Measurements from ENCODE around the gene TEAD4.

Gene TEAD4

DNA sequence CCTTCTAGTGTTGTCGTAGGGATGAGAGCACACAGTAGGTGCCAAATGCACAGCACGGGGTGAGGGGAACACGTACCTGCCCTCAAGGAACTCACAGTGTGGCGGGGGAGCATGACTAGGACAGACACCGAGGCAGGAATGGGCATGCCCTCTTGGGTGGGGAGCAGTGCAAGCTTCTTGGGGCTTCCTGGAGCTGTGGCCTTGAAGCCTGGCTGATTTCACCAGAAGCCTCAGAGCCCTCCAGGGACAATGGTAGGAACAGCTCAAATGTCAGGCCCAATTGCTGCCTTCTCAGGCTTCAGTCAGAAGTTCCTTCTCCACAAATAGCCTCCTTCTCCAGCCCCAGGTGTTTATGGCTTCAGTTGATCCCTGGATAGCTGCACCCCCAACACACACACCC lies 43.4 kb downstream of the TEAD4 start:
- DNase-seq (ENCODE audit: low read depth) = no peak

DNA sequence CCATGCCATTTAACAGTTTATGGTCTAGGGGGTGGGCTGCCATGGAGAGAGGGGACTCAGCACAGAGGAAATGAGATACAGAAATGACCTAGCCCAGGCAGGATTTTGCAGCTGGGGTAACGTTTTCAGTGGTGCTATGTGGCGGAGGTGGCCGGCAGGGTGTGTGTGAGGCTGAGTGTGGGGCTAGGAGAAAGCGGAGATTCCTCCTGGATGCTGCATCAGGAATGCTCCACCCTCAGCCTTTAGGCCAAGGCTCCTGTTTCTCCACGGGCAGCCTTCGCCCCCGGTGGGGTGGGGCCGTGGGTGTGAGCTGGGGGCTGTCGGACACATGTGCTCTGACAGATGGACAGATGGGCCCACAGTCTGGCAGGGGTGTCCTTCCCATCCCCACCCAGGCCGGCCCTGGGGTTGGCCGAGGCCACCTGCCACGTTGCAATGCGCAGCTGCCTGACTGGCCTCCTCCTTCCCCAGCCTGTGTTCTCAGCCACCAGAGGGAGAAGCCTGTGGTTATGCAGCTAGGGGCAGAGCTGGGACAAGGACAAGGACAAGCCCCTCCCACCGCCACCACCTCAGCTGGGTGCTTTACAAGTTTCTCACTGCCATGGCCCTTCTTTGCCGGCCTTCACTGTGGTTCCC lies 44.3 kb downstream of the TEAD4 start:
- DNase-seq (ENCODE audit: low read depth) = no peak

DNA sequence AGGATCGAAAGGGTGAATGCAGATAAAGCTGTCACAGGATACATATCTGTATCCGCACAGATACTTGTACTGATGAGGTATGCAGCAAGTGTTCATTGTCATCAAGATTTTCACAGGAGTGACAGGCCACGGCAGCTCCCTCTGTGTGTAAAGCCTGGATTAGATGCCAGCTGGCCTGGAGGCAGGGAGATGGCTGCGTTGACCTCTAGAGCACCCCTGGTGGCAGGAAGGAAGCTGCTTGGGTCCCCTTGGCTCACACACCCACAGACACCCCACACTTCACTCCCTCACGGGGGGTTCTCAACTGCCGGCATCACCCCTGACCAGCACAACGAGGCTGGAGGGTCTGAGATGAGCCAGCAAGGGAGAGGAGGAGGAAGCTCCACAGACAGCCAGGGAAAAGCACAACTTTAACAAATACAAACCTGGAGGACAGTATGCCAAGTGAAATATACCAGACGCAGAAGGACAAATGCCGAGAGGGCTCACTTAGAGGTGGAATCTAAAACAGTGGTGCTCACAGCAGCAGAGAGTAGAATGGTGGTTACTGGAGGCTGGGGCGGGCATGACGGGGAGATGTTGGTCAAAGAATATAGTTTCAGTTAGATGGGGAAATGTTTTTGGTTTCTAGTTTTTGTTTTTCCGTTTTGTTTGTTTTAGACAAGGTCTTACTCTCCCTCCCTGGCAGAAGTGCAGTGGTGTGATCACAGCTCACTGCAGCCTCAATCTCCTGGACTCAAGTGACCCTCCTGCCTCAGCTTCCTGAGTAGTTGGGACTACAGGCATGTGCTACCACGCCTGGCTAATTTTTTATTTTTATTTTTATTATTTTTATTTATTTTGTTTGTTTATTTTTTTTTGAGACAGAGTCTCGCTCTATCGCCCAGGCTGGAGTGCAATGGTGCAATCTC lies 45.7 kb downstream of the TEAD4 start:
- DNase-seq (ENCODE audit: low read depth) = no peak

DNA sequence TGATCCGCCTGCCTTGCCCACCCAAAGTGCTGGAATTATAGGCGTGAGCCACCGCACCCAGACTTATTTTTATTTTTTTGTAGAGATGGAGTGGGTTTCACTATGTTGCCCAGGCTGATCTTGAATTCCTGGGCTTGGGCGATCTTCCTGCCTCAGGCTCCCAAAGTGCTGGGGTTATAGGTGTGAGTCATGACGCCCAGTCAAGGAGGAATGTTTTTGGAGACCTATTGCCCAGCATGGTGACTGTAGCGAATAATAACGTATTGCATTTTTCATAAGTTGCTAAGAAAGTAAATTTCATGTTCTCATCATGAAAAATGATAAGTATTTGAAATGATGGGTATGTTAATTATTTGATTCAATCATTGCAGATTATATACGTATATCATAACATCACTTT lies 46.5 kb downstream of the TEAD4 start:
- no peak for DNase-seq (ENCODE audit: low read depth)

DNA sequence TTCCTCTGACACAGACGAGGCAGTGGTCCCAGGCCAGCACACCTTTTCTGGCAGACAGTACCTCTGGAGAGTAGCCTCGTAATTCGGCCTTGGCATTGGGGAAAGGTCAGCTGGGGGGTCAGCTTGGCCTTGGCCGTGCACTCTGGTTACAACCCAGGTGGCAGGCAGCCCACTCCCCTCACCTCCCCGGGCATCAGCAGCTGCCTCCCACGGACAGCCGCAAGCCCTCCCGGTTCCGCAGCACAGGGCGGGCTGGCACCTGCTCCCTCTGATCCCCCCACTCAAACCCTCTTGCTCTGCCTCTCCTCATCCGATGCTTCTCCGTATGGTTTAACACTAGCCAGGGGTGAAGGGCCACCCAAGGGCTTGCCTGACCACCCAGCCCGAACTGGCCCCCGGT lies 50.6 kb downstream of the TEAD4 start:
- DNase-seq (ENCODE audit: low read depth) = no peak

GRCh38 chr12:3010214-3010930 lies 51.2 kb downstream of the TEAD4 start:
- no peak for DNase-seq (ENCODE audit: low read depth)

- no peak for DNase-seq (ENCODE audit: low read depth)
These were observed 53.6 kb downstream of the TEAD4 start for GRCh38 chr12:3012786-3013185.

DNA sequence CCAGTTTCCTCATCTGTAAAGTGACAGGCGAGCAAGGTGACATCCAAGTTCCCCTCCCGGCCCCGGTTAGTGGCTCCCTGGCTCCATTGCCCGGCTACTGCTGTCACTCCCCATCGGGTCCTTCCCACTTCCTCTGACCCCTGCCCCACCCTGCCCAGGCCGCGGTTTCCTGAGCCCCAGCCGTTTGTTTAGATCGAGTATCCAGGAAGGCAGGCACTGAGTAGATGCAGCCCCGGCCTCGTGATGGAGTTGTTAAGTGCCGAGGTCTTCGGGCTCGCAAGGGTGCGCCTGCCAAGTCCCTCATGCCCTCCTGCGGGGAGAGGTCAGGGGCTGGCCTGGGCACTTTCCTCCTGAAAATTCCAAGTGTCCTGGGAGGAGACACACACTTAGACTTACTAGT lies 55.4 kb downstream of the TEAD4 start:
- no peak for DNase-seq (ENCODE audit: low read depth)

DNA sequence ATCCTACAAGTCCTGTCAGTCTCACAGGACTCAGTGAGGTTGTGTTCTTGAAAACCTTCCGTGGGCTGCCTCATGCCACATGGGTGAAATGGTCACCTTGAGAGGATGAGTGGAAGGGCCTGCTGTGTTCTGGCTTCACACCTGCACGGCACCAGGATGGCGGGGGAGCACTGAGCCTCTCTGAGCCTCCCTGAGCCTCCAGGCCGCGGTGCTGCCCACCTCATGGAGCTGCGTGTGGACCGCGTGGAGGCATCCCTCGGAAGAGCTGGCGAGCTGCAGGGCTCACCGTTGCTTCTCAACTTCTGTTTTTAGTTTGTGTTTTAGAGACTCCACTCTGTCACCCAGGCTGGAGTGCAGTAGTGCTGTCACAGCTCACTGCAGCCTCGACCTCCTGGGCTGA lies 56.2 kb downstream of the TEAD4 start:
- DNase-seq (ENCODE audit: low read depth) = no peak

GRCh38 chr12:3016191-3016590 lies 57.0 kb downstream of the TEAD4 start:
- no peak for DNase-seq (ENCODE audit: low read depth)

DNA sequence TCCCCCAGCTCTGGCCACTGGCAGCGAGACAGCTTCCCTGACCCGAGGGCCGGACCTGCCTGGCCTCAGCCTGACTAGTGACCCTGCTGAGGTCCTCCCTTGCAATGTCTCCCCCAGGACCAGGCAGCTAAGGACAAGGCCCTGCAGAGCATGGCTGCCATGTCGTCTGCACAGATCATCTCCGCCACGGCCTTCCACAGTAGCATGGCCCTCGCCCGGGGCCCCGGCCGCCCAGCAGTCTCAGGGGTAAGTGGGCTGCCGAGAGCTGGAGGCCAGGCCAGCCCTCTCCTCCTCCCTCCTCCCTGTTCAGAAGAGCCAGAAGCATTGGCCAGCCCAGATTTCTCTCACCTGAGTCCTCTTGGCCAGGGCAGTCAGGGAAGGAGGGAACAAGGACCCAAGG lies 58.1 kb downstream of the TEAD4 start:
- no peak for DNase-seq (ENCODE audit: low read depth)

DNA sequence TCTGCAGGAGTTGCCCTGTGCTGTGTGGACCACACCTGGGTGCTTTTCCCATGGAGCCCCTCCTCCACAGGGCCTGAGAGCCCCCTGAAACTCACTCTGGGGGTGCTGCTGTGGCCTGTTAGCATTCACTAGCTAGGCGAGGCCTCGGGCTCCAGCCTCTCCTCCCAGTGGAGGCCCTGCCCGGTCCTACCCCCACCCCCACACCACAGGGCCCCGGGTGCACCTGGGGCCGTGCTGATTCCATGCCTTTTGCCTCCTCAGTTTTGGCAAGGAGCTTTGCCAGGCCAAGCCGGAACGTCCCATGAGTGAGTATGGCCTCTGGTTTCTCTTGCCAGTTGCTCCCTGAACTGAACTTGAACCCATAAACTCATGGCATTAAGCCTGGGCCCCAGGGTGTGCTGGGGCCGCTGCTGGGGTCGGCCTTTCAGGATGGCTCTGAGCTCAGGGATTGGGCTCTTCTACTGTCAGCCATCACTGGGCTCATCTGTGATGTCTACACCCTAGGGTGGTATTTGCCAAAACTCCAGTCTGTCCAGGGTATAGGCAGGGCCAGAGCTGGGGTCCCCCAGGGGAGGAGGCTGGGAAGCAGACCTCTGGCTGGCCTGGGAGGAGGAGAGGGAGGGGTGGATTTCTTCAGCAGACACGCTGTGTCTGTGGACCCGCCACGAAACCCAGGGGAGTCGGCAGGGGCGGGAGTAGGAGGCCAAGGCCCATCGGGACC lies 59.2 kb downstream of the TEAD4 start:
- no peak for DNase-seq (ENCODE audit: low read depth)

DNA sequence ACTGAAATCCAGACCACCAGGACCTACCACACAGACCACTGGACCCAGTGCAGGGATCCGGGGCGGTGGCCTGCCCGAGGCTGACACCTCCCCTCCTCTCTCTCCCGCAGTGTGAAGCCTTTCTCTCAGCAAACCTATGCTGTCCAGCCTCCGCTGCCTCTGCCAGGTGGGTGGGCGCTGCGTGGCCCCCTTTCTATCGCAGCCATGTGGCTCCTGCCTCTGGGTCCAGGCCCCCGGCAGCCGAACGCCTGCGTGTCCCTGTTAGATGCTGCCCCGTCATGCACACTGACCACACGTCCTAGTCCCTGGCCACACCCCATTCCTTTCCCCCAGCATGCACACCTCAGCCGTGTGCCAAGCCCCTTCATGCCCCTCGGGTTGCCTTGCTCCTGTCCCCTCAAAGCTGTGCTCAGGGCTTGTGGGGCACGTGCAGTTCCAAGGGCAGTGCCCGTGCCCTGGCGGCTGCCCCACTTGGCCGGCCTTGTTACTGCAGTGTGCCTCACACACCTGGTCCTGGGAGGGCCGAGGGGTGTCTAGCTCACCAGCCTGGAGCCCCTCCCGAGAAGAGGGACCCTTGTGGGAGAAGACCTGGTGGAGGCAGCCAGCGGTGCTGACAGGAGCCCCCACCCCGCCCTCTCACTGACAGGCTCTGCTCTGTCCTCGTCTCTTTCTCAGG lies 59.9 kb downstream of the TEAD4 start:
- no peak for DNase-seq (ENCODE audit: low read depth)

GRCh38 chr12:3020399-3020798 lies 61.2 kb downstream of the TEAD4 start:
- DNase-seq (ENCODE audit: low read depth) = no peak

GRCh38 chr12:3020850-3021435 lies 61.7 kb downstream of the TEAD4 start:
- DNase-seq (ENCODE audit: low read depth) = no peak

DNA sequence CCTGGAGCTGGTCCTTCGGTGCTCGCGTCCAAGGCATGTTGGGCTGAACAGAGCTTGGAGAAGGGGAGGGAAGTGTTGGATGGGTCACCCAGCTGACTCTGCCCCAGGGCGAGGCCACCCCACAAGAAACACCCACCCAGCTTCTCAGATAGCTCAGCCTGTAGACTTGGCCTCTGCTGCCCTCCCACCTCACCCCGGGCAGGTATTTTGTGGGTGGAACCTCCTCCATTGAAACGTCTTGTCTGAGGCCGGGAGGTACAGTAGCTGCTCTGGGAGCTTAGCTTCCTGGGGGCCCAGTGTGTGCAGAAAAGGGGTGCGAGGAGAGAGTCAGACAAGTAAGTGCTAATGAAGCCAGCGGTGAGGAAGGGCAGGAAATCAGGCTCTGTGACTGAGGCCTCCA lies 63.2 kb downstream of the TEAD4 start:
- DNase-seq (ENCODE audit: low read depth) = no peak

- DNase-seq (ENCODE audit: low read depth) = no peak
These were observed 63.8 kb downstream of the TEAD4 start for GRCh38 chr12:3022961-3023360.

- DNase-seq (ENCODE audit: low read depth) = no peak
These were observed 68.9 kb downstream of the TEAD4 start for GRCh38 chr12:3028108-3028507.

DNA sequence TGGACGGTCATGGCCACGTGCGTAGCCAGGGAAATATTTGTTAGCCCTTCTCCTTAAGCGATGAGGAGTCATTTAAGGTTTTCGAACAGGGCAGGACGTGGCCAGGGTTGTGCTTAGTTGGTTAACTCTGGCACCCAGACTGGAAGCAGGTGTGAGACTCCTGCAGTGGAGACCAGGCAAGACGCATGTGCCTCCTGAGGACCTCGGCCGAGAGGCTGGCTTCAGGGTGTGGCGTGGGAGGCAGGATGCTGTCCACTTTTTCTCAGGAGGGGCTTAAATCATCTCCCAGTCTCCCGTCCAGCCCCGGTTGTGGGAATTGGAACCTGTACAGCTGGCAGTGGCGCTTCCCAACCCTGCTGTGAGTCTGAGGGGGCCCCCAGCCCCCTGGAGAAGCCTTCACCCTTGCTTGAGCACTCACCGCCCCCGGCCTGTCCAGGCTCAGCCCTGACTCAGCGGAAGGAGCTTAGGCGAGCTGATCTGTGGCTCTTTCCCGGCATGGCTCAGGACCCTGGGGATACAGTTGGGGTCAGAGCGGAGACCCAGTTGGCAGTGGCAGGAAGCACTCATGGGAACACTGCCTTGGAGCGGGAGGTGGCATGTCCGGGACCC lies 71.7 kb downstream of the TEAD4 start:
- no peak for DNase-seq (ENCODE audit: low read depth)

DNA sequence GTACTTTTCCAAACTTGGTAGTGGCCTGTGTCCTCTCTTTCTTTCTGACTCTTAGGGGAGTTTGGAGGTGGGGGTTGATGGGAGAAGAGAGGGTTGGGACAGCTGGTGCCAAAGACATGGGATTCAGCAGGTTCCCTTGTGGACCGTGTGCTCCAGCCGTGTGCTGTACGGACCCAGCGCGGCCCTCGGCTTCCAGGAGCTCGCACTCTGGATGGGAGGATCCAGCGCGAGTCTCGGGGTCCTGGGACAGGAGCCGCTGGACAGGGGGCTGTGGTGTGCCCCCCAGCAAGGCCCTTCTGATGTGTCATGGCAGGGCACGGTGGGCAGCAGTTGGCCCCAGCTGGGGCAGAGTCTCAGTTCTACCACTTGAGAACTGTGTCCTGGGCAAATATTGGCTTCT lies 73.0 kb downstream of the TEAD4 start:
- DNase-seq (ENCODE audit: low read depth) = no peak
